ENCODE data around the gene CDHR4. TPM values are rescaled to one million over a fixed set of nuclear protein-coding genes. Genes with fewer than 3 reads are reported as not detected.

The CDHR4 gene
- total and polyA plus RNA-seq, 9 of the 15 experiments (the other 6 are each of a cell fraction or from before 2014, with no cell fraction given) = 0.21 TPM; not detected in 8

GRCh38 chr3:49786357-49787181 is 13.1 kb downstream of the CDHR4 start, which contains the start of gene IP6K1 (continued):
- TF ChIP-seq AFF4 (CRISPR knock-in tag; IDR thresholded peaks at IDR 0.05) = no peak
- no peak for TF ChIP-seq ZKSCAN3 (CRISPR knock-in tag; IDR thresholded peaks at IDR 0.05)
- TF ChIP-seq MCM2 (IDR thresholded peaks at IDR 0.05; ENCODE audit: low read depth) = no peak
- TF ChIP-seq ESRRA (IDR thresholded peaks at IDR 0.05; ENCODE audit: borderline replicate concordance, low read depth) = peak; percentile 80
- TF ChIP-seq YBX1 (IDR thresholded peaks at IDR 0.05) = no peak
- TF ChIP-seq ZNF507 (tag; conservative IDR thresholded peaks at IDR 0.05) = no peak
- TF ChIP-seq ZBTB7A (IDR thresholded peaks at IDR 0.05; ENCODE audit: borderline replicate concordance, control insufficient read depth, low read depth, low read length) = no peak
- TF ChIP-seq RERE (CRISPR knock-in tag; IDR thresholded peaks at IDR 0.05; ENCODE audit: borderline replicate concordance) = no peak
- no peak for TF ChIP-seq TBL1XR1 (IDR thresholded peaks at IDR 0.05; ENCODE audit: low read length in 2 of 2)
- TF ChIP-seq CBX3 (IDR thresholded peaks at IDR 0.05; ENCODE audit: borderline replicate concordance in 1 of 2, low read length in 2 of 2) = no peak
- TF ChIP-seq SUPT5H (IDR thresholded peaks at IDR 0.05) = peak; percentile 80
- no peak for TF ChIP-seq MYBL2 (IDR thresholded peaks at IDR 0.05; ENCODE audit: low read depth)
- no peak for TF ChIP-seq MYBL2 (CRISPR knock-in tag; IDR thresholded peaks at IDR 0.05; ENCODE audit: borderline replicate concordance)
- TF ChIP-seq CBFA2T2 (conservative IDR thresholded peaks at IDR 0.05) = peak; percentile 80
- no peak for TF ChIP-seq TCF3 (CRISPR knock-in tag; IDR thresholded peaks at IDR 0.05)
- no peak for TF ChIP-seq SIRT6 (IDR thresholded peaks at IDR 0.05; ENCODE audit: low read depth, low read length)
- TF ChIP-seq DEAF1 (CRISPR knock-in tag; IDR thresholded peaks at IDR 0.05) = no peak
- TF ChIP-seq BRF1 (IDR thresholded peaks at IDR 0.05; ENCODE audit: borderline replicate concordance, extremely low read depth, insufficient read length) = no peak
